Dedifferentiated amniotic fluid mesenchymal stem cell (primary cell): ENCODE data around the gene DMWD.
"Not testable (repeated sequence)": the region's sequence is repeated elsewhere in the genome, so short reads cannot be mapped to it uniquely, and the experiment has no call there.

Experiments used
- DNase-seq: peaks from one replicate; pipeline ENCODE4 v3.0.0-alpha.2; 2016; ENCODE audit errors: extremely low spot score

The DMWD gene

GRCh38 chr19:45751483-45751882, 41.2 kb downstream of the DMWD start:
- not testable (repeated sequence) for DNase-seq

- DNase-seq, result no peak
Measured at GRCh38 chr19:45747513-45747912, 45.1 kb downstream of the DMWD start.

- DNase-seq, result no peak
Measured at GRCh38 chr19:45746866-45747265, 45.8 kb downstream of the DMWD start.

GRCh38 chr19:45745606-45746005, 47.0 kb downstream of the DMWD start:
- no peak for DNase-seq

- DNase-seq, result no peak
Measured at GRCh38 chr19:45742969-45743368, 49.7 kb downstream of the DMWD start.

GRCh38 chr19:45739498-45740439, 52.9 kb downstream of the DMWD start:
- DNase-seq, result no peak

- no peak for DNase-seq
Measured at GRCh38 chr19:45733160-45733810, 59.4 kb downstream of the DMWD start, which contains the start of gene MEIOSIN. Gene MEIOSIN, plus strand, starts transcription at chr19:45733439. Its CDS starts 1,938 bp downstream, at chr19:45735377.
